HG02763 (cell line): Measurements from ENCODE around the gene IRAK3.
A peak's percentile ranks its signal among the peaks of the same experiment; 100 is the strongest.
"Not testable (repeated sequence)": the region's sequence is repeated elsewhere in the genome, so short reads cannot be mapped to it uniquely, and the experiment has no call there.

Experiments
- ATAC-seq: cut with Tn5 transposase; IDR thresholded peaks from one replicate; pipeline ENCODE4 v1.9.1; 2021; ENCODE audit warnings: mild to moderate bottlenecking, moderate library complexity; ENCODE audit not compliant: unreplicated experiment

Gene IRAK3

GRCh38 chr12:66301944-66302826 is 113.2 kb downstream of the IRAK3 start, which contains the start of gene HELB:
TSS of gene HELB (plus strand) at chr12:66302493. CDS start at chr12:66302604, 111 bp downstream.
- peak; percentile 95 for ATAC-seq

DNA sequence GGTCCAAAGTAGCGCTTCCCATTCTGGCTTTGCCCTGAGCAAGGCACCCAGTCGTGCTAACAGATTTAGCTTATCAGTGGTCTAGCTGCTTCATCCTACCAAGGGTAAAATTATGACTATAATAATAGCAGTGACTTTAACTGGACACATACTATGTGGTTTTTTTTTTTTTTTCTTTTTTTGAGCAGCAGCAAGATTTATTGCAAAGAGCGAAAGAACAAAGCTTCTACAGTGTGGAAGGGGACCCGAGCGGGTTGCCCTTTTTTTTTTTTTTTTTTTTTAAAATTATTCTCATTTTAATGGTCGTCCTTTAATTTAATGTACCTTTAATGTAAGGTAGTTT is 113.8 kb downstream of the IRAK3 start:
- ATAC-seq: no peak

GRCh38 chr12:66303316-66303804 is 114.3 kb downstream of the IRAK3 start:
- not testable (repeated sequence) for ATAC-seq
